ENCODE measurements around the gene SLC6A9.
A peak's percentile ranks its signal among the peaks of the same experiment; 100 is the strongest.

The SLC6A9 gene

DNA sequence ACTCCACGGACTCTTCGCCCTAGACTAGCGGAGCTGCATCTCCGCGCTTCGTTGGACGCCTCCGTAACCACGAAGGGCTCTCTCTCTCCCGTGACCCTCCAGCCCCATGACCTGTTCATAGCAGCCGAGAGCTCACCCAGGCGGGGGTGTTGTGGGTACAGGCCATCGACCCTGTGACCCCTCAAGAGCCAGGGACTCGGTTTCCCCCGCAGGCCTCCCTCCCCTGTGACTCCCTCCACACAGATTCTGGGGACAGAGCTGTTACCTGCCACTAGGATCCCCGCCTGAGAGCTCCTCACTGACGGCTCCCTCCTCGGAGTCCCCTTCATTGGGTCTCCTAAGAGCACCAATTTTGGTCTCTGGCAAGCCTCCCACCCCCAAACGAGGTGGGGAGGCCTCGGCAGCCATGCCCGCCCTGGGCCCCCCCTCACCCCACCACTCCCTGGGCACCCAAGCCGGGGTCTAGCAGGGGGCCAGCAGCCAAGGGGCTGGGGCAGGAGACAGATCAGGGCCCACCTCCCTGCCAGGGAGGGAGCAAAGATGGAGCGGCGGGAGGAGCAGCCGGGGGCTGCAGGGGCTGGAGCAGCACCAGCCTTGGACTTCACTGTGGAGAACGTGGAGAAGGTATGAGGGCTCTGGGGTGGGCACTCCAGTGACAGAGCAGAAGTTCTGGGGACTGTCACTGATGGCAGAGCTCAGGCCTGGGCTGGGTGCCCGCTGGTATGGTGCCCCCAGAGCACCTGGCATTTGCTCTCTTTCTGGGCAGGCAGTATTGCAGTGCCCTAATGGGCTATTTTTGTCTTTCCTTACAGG, 84.0 kb downstream of the SLC6A9 start:
- H3K27ac ChIP-seq (ENCODE audit: low read depth, low read length): peak overlapping the region; percentile 80
- no peaks in the 10 kb centered on the region for H3K9me2 ChIP-seq (replicated peaks; ENCODE audit: insufficient read depth, low read length)
- TF ChIP-seq, protein P1, sequence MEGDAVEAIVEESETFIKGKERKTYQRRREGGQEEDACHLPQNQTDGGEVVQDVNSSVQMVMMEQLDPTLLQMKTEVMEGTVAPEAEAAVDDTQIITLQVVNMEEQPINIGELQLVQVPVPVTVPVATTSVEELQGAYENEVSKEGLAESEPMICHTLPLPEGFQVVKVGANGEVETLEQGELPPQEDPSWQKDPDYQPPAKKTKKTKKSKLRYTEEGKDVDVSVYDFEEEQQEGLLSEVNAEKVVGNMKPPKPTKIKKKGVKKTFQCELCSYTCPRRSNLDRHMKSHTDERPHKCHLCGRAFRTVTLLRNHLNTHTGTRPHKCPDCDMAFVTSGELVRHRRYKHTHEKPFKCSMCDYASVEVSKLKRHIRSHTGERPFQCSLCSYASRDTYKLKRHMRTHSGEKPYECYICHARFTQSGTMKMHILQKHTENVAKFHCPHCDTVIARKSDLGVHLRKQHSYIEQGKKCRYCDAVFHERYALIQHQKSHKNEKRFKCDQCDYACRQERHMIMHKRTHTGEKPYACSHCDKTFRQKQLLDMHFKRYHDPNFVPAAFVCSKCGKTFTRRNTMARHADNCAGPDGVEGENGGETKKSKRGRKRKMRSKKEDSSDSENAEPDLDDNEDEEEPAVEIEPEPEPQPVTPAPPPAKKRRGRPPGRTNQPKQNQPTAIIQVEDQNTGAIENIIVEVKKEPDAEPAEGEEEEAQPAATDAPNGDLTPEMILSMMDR (IDR thresholded peaks at IDR 0.05; ENCODE audit: insufficient read depth, low read length, poor library complexity, severe bottlenecking): no peak
- TF ChIP-seq EZH2phosphoT487 (conservative IDR thresholded peaks at IDR 0.05; ENCODE audit: low read length): no peak
- peak overlapping the region; percentile 71 for H2AFZ ChIP-seq (ENCODE audit: low read depth, low read length, severe bottlenecking)
- no peaks in the 10 kb centered on the region for H3K36me3 ChIP-seq (ENCODE audit: low read length)
- H3K9ac ChIP-seq (ENCODE audit: low read length): peak overlapping the region; percentile 88
- H3K27me3 ChIP-seq (ENCODE audit: low read length): no peaks in the 10 kb centered on the region
- H3K9me3 ChIP-seq (ENCODE audit: insufficient read depth, low read length): no peaks in the 10 kb centered on the region
- peaks cover 30% of the 10 kb centered on the region; the same call in 1 of the 2 replicates for H3K79me2 ChIP-seq (ENCODE audit: insufficient read depth, low read length)
- no peaks in the 10 kb centered on the region for H4K20me1 ChIP-seq (ENCODE audit: low read depth, low read length)
- no peaks in the 10 kb centered on the region for H3F3A ChIP-seq (ENCODE audit: insufficient read depth)
- peak overlapping the region; percentile 67 for H3K4me2 ChIP-seq (ENCODE audit: low read depth, low read length, poor library complexity, severe bottlenecking)
- H3K4me3 ChIP-seq (ENCODE audit: insufficient read depth, low read length, poor library complexity, severe bottlenecking): peak overlapping the region; percentile 93

Data from SU-DHL-6 (cell line).